ENCODE data around the gene NUDT17. TPM values are rescaled to one million over a fixed set of nuclear protein-coding genes. Genes with fewer than 3 reads are reported as not detected.

NUDT17 gene
- total and polyA plus RNA-seq, 2 of the 4 experiments (the other 2 are of a cell fraction) = 2.3 to 2.8 TPM

- TF ChIP-seq MAFK (IDR thresholded peaks at IDR 0.05; ENCODE audit: low read depth, low read length) (peak; percentile 6; the same call in 1 of the 2 replicates), USF2 (IDR thresholded peaks at IDR 0.05; ENCODE audit: low read depth, low read length) (no peak)
These were observed 46.4 kb downstream of the NUDT17 start (continued) for GRCh38 chr1:145891587-145892485.
